ENCODE results near the gene DGKB. TPM values are rescaled to one million over a fixed set of nuclear protein-coding genes. Genes with fewer than 3 reads are reported as not detected.

DGKB gene
- total and polyA plus RNA-seq, 2 of the 8 experiments (the other 6 are each of a cell fraction or from before 2014, with no cell fraction given) = 1.9 to 2.6 TPM

DNA sequence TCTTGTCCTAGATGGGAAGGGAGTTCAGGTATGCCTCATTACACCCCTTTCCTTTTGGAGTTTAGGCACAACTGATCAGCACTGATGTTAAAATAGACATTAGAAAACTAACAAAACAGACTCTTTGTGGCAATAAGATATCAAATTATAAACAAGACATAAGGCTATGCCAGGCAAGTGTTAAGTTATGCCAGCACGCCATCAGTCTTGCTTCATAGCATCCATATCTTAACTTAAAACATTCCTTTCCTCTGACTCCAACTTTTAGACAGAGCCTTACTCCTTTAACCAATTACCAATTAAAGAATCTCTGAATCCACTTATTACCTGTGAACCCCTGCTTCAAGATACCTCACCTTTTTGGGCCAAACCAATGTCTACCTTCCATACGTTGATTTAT, 786.9 kb downstream of the DGKB start:
- H2BK15ac ChIP-seq (ENCODE audit: low read length) = no peak overlapping the region
- FAIRE-seq (no peak), DNase-seq (ENCODE audit: low read depth in 1 of 2, low spot score in 2 of 2) (no peak)
- no peak overlapping the region for H3K4ac ChIP-seq (replicated peaks; ENCODE audit: insufficient read length, low read depth, low read length)
- no peak overlapping the region for H4K8ac ChIP-seq (ENCODE audit: extremely low read depth, insufficient read depth, low read length)
- no peak overlapping the region for H2BK12ac ChIP-seq (ENCODE audit: low read depth, low read length)
- no peak overlapping the region for H3K14ac ChIP-seq (ENCODE audit: insufficient read length)
- H2BK20ac ChIP-seq (ENCODE audit: low read length) = no peak overlapping the region
- no peak overlapping the region for H4K5ac ChIP-seq (ENCODE audit: insufficient read length, low read depth, low read length)
- no peaks in the 10 kb centered on the region for H3K9me3 ChIP-seq (ENCODE audit: insufficient read depth in 2 of 2, low read depth in 1 of 2, low read length in 1 of 2)
- H3K27me3 ChIP-seq (replicated peaks in 1 of 4; ENCODE audit: control insufficient read depth in 3 of 4, extremely low read depth in 1 of 4, insufficient read depth in 3 of 4, low read length in 3 of 4) = no peaks in the 10 kb centered on the region
- no peak overlapping the region for H2AFZ ChIP-seq (ENCODE audit: low read length)
- H2BK120ac ChIP-seq (replicated peaks; ENCODE audit: low read depth, low read length) = no peak overlapping the region
- 93% methylated on average over 2 of the region's 2 CpGs; no CpG with 5 or more reads in 1 of the 2 experiments for WGBS, 2 experiments (ENCODE audit: extremely low coverage in 1 of 2, insufficient coverage in 1 of 2, insufficient read length in 1 of 2, insufficient replicate concordance in 2 of 2, low coverage in 1 of 2, low lambda C conversion rate in 2 of 2, missing lambda C conversion rate in 1 of 2)
- no peaks in the 10 kb centered on the region; a peak in 1 of 8 replicates for H3K36me3 ChIP-seq (ENCODE audit: control insufficient read depth in 2 of 4, insufficient read depth in 4 of 4, low read length in 3 of 4)
- H3K18ac ChIP-seq (ENCODE audit: extremely low read depth, low read length) = no peak overlapping the region
- no peaks in the 10 kb centered on the region for H3K79me1 ChIP-seq (ENCODE audit: low read depth, low read length)
- no peaks in the 10 kb centered on the region for H3K23me2 ChIP-seq (ENCODE audit: low read depth, low read length)
- ChIA-PET CTCF (ENCODE audit: partially characterized antibody) (no interaction called here), POLR2A (ENCODE audit: partially characterized antibody) (no interaction called here)
- H4K91ac ChIP-seq (replicated peaks; ENCODE audit: insufficient read length, low read length) = no peak overlapping the region
- no peaks in the 10 kb centered on the region for H4K20me1 ChIP-seq (replicated peaks in 1 of 2; ENCODE audit: control insufficient read depth in 1 of 2, insufficient read depth in 2 of 2, low read length in 2 of 2)
- no peak overlapping the region for H3K4me3 ChIP-seq (ENCODE audit: extremely low read depth in 1 of 4, insufficient read depth in 2 of 4, low read depth in 3 of 4, low read length in 4 of 4)
- H3K9ac ChIP-seq (replicated peaks in 1 of 4; ENCODE audit: extremely low read depth in 1 of 4, low read depth in 3 of 4, low read length in 3 of 4) = no peak overlapping the region
- no peak overlapping the region for H3K56ac ChIP-seq (replicated peaks; ENCODE audit: insufficient read length, low read depth, low read length)
- no peaks in the 10 kb centered on the region for H3K4me1 ChIP-seq (replicated peaks in 1 of 4; ENCODE audit: control insufficient read depth in 3 of 4, insufficient read depth in 4 of 4, low read length in 3 of 4)
- H3K23ac ChIP-seq (ENCODE audit: insufficient read length) = no peak overlapping the region
- no peak overlapping the region for H3K4me2 ChIP-seq (ENCODE audit: insufficient read depth in 1 of 2, low read depth in 2 of 2, low read length in 2 of 2)
- no peak overlapping the region for H2AK5ac ChIP-seq (ENCODE audit: low read depth, low read length)
- no peaks in the 10 kb centered on the region for H3K79me2 ChIP-seq (ENCODE audit: control insufficient read depth in 1 of 2, insufficient read depth in 2 of 2, low read length in 2 of 2)
- no peak overlapping the region for H3K27ac ChIP-seq (ENCODE audit: low read depth, low read length)
- no peak overlapping the region for H2BK5ac ChIP-seq (ENCODE audit: low read depth, low read length)
- TF ChIP-seq HDAC2 (IDR thresholded peaks at IDR 0.05; ENCODE audit: borderline replicate concordance in 1 of 2, low read depth in 2 of 2, low read length in 2 of 2) = no peak
- TF ChIP-seq PHF8 (conservative IDR thresholded peaks at IDR 0.05; ENCODE audit: low read depth, low read length) = no peak
- TF ChIP-seq, protein P1, sequence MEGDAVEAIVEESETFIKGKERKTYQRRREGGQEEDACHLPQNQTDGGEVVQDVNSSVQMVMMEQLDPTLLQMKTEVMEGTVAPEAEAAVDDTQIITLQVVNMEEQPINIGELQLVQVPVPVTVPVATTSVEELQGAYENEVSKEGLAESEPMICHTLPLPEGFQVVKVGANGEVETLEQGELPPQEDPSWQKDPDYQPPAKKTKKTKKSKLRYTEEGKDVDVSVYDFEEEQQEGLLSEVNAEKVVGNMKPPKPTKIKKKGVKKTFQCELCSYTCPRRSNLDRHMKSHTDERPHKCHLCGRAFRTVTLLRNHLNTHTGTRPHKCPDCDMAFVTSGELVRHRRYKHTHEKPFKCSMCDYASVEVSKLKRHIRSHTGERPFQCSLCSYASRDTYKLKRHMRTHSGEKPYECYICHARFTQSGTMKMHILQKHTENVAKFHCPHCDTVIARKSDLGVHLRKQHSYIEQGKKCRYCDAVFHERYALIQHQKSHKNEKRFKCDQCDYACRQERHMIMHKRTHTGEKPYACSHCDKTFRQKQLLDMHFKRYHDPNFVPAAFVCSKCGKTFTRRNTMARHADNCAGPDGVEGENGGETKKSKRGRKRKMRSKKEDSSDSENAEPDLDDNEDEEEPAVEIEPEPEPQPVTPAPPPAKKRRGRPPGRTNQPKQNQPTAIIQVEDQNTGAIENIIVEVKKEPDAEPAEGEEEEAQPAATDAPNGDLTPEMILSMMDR (IDR thresholded peaks at IDR 0.05; ENCODE audit: control extremely low read depth in 1 of 3, insufficient read depth in 1 of 3, low read depth in 1 of 3, low read length in 3 of 3) = no peak
- no peak for TF ChIP-seq ASH2L (IDR thresholded peaks at IDR 0.05; ENCODE audit: low read length)
- no peak for TF ChIP-seq CTBP2 (IDR thresholded peaks at IDR 0.05; ENCODE audit: borderline replicate concordance, insufficient read depth, insufficient read length, low read length)
- no peak for TF ChIP-seq SP4 (IDR thresholded peaks at IDR 0.05; ENCODE audit: low read length)
- TF ChIP-seq SP2 (IDR thresholded peaks at IDR 0.05; ENCODE audit: low read length) = no peak
- TF ChIP-seq NANOG (IDR thresholded peaks at IDR 0.05; ENCODE audit: insufficient read depth, low read depth, low read length, poor library complexity, severe bottlenecking) = no peak
- no peak for TF ChIP-seq SAP30 (IDR thresholded peaks at IDR 0.05; ENCODE audit: insufficient read depth, insufficient replicate concordance, low read length)
- TF ChIP-seq, protein P2, sequence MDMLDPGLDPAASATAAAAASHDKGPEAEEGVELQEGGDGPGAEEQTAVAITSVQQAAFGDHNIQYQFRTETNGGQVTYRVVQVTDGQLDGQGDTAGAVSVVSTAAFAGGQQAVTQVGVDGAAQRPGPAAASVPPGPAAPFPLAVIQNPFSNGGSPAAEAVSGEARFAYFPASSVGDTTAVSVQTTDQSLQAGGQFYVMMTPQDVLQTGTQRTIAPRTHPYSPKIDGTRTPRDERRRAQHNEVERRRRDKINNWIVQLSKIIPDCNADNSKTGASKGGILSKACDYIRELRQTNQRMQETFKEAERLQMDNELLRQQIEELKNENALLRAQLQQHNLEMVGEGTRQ (IDR thresholded peaks at IDR 0.05; ENCODE audit: low read length) = no peak

Data from H1 (cell line).